KOPT-K1 (cell line): ENCODE results near the gene SLC39A1.
A peak's percentile ranks its signal among the peaks of the same experiment; 100 is the strongest.

Experiments
- H3K27ac ChIP-seq: fragments of 200-600 bp; sonication (generic); 2 replicates; pipeline ENCODE4 v1.5.1; 2016; ENCODE audit warnings: antibody characterized with exemption, mild to moderate bottlenecking, low read depth, low read length; ENCODE audit not compliant: poor library complexity, severe bottlenecking
- H3K36me3 ChIP-seq: fragments of 200-600 bp; sonication (generic); 2 replicates; pipeline ENCODE4 v1.5.1; 2017; ENCODE audit warnings: antibody characterized with exemption, mild to moderate bottlenecking, low read length, moderate library complexity; ENCODE audit not compliant: insufficient read depth
- H3K9me3 ChIP-seq: fragments of 200-600 bp; sonication (generic); 2 replicates; pipeline ENCODE4 v1.5.1; 2017; ENCODE audit warnings: antibody characterized with exemption, low read length, mild to moderate bottlenecking; ENCODE audit not compliant: insufficient read depth, poor library complexity, severe bottlenecking

Gene SLC39A1

GRCh38 chr1:153962088-153963029 is 978 bp downstream of the SLC39A1 start:
- no peaks in the 10 kb centered on the region for H3K9me3 ChIP-seq
- peaks cover 17% of the 10 kb centered on the region; the same call in 1 of the 2 replicates for H3K36me3 ChIP-seq
- peak overlapping the region; percentile 79 for H3K27ac ChIP-seq

DNA sequence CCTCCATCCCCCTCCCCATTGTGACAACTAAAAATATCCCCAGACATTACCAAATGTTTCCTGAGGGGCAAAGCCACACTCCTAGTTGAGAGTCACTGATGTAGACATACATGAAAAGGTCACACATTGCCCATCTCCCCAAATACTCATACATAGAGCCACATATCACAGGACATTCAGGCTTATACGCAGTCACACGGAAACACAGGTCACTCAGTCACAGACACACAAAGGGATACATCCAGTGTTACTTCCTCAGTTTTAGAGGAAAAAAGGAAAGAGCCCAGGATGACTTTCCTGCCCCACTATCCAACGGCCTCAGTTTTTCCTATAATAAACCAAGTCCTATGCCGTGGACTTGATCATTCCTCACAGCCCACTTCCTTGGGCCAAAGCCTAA is 1.9 kb downstream of the SLC39A1 start:
- no peak overlapping the region for H3K27ac ChIP-seq

GRCh38 chr1:153960206-153960605 is 3.1 kb downstream of the SLC39A1 start:
- Histone ChIP-seq H3K9me3 (no peaks in the 10 kb centered on the region), H3K27ac (no peak overlapping the region)

More for the DNA sequence above, 1.9 kb downstream of the SLC39A1 start:
- Histone ChIP-seq H3K36me3 (peaks cover 17% of the 10 kb centered on the region; the same call in 1 of the 2 replicates), H3K9me3 (no peaks in the 10 kb centered on the region)

DNA sequence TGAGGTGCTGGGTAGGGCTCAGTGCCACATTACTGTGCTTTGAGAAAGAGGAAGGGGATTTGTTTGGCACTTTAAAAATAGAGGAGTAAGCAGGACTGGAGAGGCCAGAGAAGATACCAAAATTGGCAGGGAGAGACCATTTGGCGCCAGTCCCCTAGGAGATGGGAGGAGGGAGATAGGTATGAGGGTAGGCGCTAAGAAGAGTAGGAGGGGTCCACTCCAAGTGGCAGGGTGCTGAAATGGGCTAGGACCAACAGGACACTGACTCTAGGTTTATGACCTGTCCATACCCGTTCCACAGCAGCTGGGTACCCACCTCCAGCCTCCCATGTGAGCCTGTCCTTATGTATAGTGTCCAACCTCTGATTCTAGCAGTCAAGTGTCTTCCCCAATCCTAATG is 3.9 kb downstream of the SLC39A1 start:
- Histone ChIP-seq H3K36me3 (peaks cover 23% of the 10 kb centered on the region; the same call in 1 of the 2 replicates), H3K27ac (no peak overlapping the region), H3K9me3 (no peaks in the 10 kb centered on the region)

More at GRCh38 chr1:153960206-153960605, 3.1 kb downstream of the SLC39A1 start:
- peaks cover 17% of the 10 kb centered on the region; the same call in 1 of the 2 replicates for H3K36me3 ChIP-seq

GRCh38 chr1:153958961-153959260 is 4.4 kb downstream of the SLC39A1 start:
- no peaks in the 10 kb centered on the region for H3K9me3 ChIP-seq
- H3K36me3 ChIP-seq, result peaks cover 28% of the 10 kb centered on the region
- H3K27ac ChIP-seq, result no peak overlapping the region

- Histone ChIP-seq H3K27ac (peak within 1 kb of the TSS; percentile 86), H3K9me3 (no peaks in the 10 kb centered on the region), H3K36me3 (peaks cover 34% of the 10 kb centered on the region)
Measured at GRCh38 chr1:153958111-153958960, 5.0 kb downstream of the SLC39A1 start, which contains the start of gene CRTC2. TSS of gene CRTC2 (minus strand) at chr1:153958612. CDS start at chr1:153958497, 115 bp downstream.

GRCh38 chr1:153957744-153958110 is 5.6 kb downstream of the SLC39A1 start:
- Histone ChIP-seq H3K36me3 (peaks cover 38% of the 10 kb centered on the region), H3K9me3 (no peaks in the 10 kb centered on the region), H3K27ac (peak overlapping the region; percentile 86)

DNA sequence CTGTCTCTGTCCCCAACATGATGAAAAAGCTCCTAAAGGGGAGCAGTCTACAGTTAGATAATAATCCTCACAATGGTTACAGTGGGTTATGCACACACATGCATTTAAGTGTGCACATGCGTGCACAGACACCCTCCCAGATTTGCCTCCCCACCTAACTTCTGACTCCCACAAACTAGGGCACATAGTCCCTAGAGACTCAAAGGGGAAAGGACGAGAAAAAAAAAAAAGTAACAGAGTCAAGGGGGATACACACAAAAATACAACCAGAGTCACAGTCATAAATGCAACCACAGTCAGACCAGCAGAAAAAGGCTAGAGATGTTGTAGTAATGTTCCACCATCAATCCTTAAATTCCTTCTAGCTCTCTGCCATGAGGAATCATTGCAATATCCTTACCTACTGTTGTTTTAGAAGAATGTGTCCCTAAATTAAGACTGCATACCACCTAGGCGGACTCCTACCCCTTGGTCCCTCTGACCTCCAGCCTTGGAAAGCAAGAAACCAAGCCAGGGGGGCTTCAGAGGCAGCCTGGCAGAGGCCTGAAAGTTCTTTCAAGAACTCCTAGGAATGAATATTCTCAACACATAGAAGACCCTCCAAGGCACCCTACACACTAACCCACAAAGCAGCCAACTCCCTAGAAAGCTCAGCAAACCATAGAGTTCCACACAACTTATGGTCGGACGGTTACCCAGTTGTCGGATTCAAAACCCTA is 6.2 kb downstream of the SLC39A1 start:
- Histone ChIP-seq H3K27ac (peak overlapping the region; percentile 86), H3K9me3 (no peaks in the 10 kb centered on the region), H3K36me3 (peaks cover 44% of the 10 kb centered on the region)

DNA sequence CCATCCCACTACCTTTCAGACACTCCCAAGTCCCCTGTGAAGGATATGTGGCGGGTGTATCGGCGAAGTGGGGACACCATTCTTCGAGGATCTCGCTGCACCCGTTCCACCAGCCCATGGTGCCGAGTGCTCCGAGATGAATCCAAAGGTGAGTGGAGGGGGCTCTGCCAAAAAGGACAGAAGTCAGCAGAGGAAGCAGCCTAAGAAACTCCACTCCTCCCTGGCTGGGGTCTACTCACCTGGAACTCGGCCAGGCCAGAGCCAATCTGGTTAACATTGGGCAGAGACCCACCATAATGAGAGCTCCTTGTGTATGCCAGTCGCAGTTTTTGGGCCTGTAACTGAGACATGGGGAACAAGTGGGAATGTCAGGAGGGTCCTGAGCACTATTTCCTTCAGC is 8.5 kb downstream of the SLC39A1 start:
- Histone ChIP-seq H3K36me3 (peaks cover 57% of the 10 kb centered on the region), H3K27ac (no peak overlapping the region), H3K9me3 (no peaks in the 10 kb centered on the region)

- Histone ChIP-seq H3K36me3 (peaks cover 59% of the 10 kb centered on the region), H3K27ac (no peak overlapping the region)
Measured at GRCh38 chr1:153953859-153954365, 9.4 kb downstream of the SLC39A1 start.

DNA sequence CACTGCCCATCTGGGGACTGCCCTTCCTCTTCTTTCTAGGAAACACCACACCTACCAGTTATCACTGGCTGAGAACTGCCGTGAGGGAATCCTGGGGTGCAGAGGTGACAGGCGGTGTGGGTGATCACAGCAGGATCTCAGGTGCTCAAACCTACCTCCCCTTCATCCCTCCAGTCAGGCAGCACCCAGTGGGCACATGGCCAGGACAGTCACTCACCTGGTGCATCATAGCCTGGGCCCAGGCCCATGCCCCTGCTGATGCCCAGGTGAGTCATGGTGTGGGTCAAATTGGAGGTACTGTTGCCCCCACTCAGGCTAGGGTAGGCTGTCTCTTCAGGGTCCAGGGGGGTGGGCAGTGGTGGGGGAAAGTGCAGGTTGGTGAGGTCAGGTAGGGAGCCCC is 11.5 kb downstream of the SLC39A1 start:
- peaks cover 73% of the 10 kb centered on the region for H3K36me3 ChIP-seq
- H3K9me3 ChIP-seq, result no peaks in the 10 kb centered on the region

More at GRCh38 chr1:153953859-153954365, 9.4 kb downstream of the SLC39A1 start:
- no peaks in the 10 kb centered on the region for H3K9me3 ChIP-seq

DNA sequence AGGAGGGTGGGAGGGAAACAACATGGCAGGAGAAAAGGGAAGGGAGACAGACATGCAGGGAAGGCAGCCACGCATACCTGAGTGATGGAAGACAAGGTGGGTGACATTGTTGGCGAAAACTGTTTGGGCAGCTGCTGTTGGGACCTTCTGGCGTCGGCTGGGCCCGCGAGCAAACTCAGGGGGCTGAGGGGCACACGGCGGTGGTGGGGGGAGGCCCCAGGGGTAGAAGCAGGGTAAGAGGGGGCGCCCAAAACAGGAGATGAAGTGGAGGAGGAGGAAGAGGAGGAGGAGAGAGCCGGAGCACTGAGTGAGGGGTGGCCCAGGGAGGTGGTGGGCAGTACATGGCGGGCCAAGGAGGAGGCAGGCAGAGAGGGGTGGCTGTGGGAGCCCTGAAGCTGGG is 12.2 kb downstream of the SLC39A1 start:
- H3K9me3 ChIP-seq, result no peaks in the 10 kb centered on the region
- H3K36me3 ChIP-seq, result peaks cover 73% of the 10 kb centered on the region
- H3K27ac ChIP-seq, result no peak overlapping the region

More for the DNA sequence above, 11.5 kb downstream of the SLC39A1 start:
- no peak overlapping the region for H3K27ac ChIP-seq

- H3K9me3 ChIP-seq, result no peaks in the 10 kb centered on the region
- peak within 1 kb of the TSS; percentile 86 for H3K27ac ChIP-seq
- H3K36me3 ChIP-seq, result peaks cover 65% of the 10 kb centered on the region
Measured at GRCh38 chr1:153946622-153947241, 16.6 kb downstream of the SLC39A1 start, which contains the start of gene DENND4B. TSS of gene DENND4B (minus strand) at chr1:153946718. CDS start at chr1:153944374, 2,344 bp downstream.
